Ovary (tissue), 9 donors: ENCODE data around the gene ANAPC10. TPM values are rescaled to one million over a fixed set of nuclear protein-coding genes. Genes with fewer than 3 reads are reported as not detected.

ENCODE experiments used
- DNase-seq, 5 donors: peaks; one replicate each; pipeline ENCODE4 v3.0.0-alpha.2; 2019 to 2020
- H3K27ac ChIP-seq, 2 donors: fragments of 200-600 bp; one replicate each; pipeline versions ENCODE4 v1.5.1 to v1.8.0; 2019 to 2022
- H3K27me3 ChIP-seq: fragments of 200-600 bp; one replicate; pipeline ENCODE4 v1.8.0; 2022
- H3K36me3 ChIP-seq: fragments of 200-600 bp; sonication (generic); one replicate; pipeline ENCODE4 v1.5.1; 2019
- H3K4me1 ChIP-seq: one replicate; pipeline ENCODE4 v1.8.1; 2013; ENCODE audit warnings: mild to moderate bottlenecking, moderate library complexity; ENCODE audit not compliant: insufficient read depth
- H3K4me3 ChIP-seq: fragments of 200-600 bp; sonication (generic); one replicate; pipeline ENCODE4 v1.5.1; 2017
- H3K9me3 ChIP-seq, 2 donors: fragments of 200-600 bp in 1 of 2; sonication (generic) in 1 of 2; one replicate each; pipeline versions ENCODE4 v1.5.1 to v1.8.1; 2013 to 2019; ENCODE audit warnings: mild to moderate bottlenecking in 1 of 2, moderate library complexity in 1 of 2
- CTCF ChIP-seq, 3 donors: fragments of 450-650 bp in 2 of 3; fragments of 200-600 bp in 1 of 3; IDR thresholded peaks; one replicate each; pipeline versions ENCODE4 v1.5.1 to v1.8.0; 2016 to 2022; ENCODE audit warnings: antibody characterized with exemption in 3 of 3, mild to moderate bottlenecking in 1 of 3
- EP300 ChIP-seq: sonication (generic); formaldehyde crosslinking; IDR thresholded peaks from one replicate; pipeline ENCODE4 v1.6.1; 2017; ENCODE audit warnings: antibody characterized with exemption
- POLR2A ChIP-seq: fragments of 450-650 bp; IDR thresholded peaks from one replicate; pipeline ENCODE4 v1.6.1; 2017; ENCODE audit warnings: antibody characterized with exemption, mild to moderate bottlenecking, moderate library complexity
- WGBS, 3 donors: extraction: QIAGEN DNeasy Blood & Tissue Kit in 1 of 3; methylation state at CpG; one replicate each; pipeline versions ENCODE4 v1.1.5 to v1.1.7; 2013 to 2017; 5-methylcytosine and 5-hydroxymethylcytosine counted together
- intact Hi-C, 4 donors: fragments of 100-400 bp; cut with DNase I; formaldehyde crosslinking; loops; one replicate each; pipeline versions ENCODE4 v1.11.0 to v1.15.1; 2022 to 2023
- polyA plus RNA-seq, 2 donors: library from polyadenylated mRNA; stranded (reverse); fragments of 200-250 nt in 1 of 2; fragments of 350-450 nt in 1 of 2; fragmentation: Illumina TruSeq in 1 of 2; extraction: RNeasy Lipid Tissue Mini Kit (QIAGEN cat#74804) in 1 of 2; gene quantifications; one replicate each; pipeline ENCODE4 v1.2.3, GENCODE V29; 2013 to 2014
- total RNA-seq, 7 donors: library from RNA; depleted of rRNA in 2 of 7; stranded (reverse); fragments of >200 nt in 2 of 7; fragmentation: NEBNext Ultra II Directional in 3 of 7; extraction: Animal tissue kit (Norgen Biotek cat#: 25700) in 3 of 7; gene quantifications; one replicate each; pipeline versions ENCODE4 v1.1.0 to v1.2.4, GENCODE V29; 2016 to 2023
- donor health status: DM: no; HTN: no; CAD: no; lungs with moderate emphysema.
- donor health status: DM: no; HTN: no; CAD: no.
- donor health status: Bipolar disorder and iron deficiency.
- donor health status: DM: yes; HTN: yes; CAD: no.
- donor health status: DM: no; HTN: no; CAD: no.
- donor health status: DM: yes; HTN: yes; CAD: no.

ANAPC10 gene
- total and polyA plus RNA-seq, 9 donors, result 13.3 to 27.8 (median 18.9) TPM

- Histone ChIP-seq H3K9me3 (no peaks in the 10 kb centered on the region), H3K27me3 (no peaks in the 10 kb centered on the region), H3K27ac (no peak overlapping the region), H3K4me3 (no peak overlapping the region), H3K4me1 (peaks cover 3% of the 10 kb centered on the region), H3K36me3 (no peaks in the 10 kb centered on the region)
- TF ChIP-seq EP300 (no peak), CTCF (IDR thresholded peaks at IDR 0.05) (no peak), POLR2A (no peak)
- WGBS, 3 donors, result 37 to 40% (median 37%) methylated on average over 2 of the region's 2 CpGs
- no peak for DNase-seq
- intact Hi-C loops, result no loop called here
Measured at GRCh38 chr4:145130788-145131399, 32.9 kb upstream of the ANAPC10 start.

GRCh38 chr4:145130130-145130529 lies 32.1 kb upstream of the ANAPC10 start:
- Histone ChIP-seq H3K4me3 (no peak overlapping the region), H3K9me3 (no peaks in the 10 kb centered on the region), H3K4me1 (peaks cover 3% of the 10 kb centered on the region), H3K27ac (no peak overlapping the region), H3K27me3 (no peaks in the 10 kb centered on the region), H3K36me3 (no peaks in the 10 kb centered on the region)
- intact Hi-C loops, result no loop called here
- no peak for TF ChIP-seq EP300
- no peak for DNase-seq

- no peak overlapping the region for H3K4me3 ChIP-seq
- DNase-seq, result no peak
- no peaks in the 10 kb centered on the region for H3K36me3 ChIP-seq
- 97 to 100% (median 99%) methylated on average over 2 of the region's 2 CpGs for WGBS, 3 donors
- H3K27me3 ChIP-seq, result peaks cover 2% of the 10 kb centered on the region
- H3K9me3 ChIP-seq, result no peaks in the 10 kb centered on the region
- no peak overlapping the region for H3K27ac ChIP-seq
- intact Hi-C loops, result no loop called here
- no peaks in the 10 kb centered on the region for H3K4me1 ChIP-seq
- TF ChIP-seq CTCF (IDR thresholded peaks at IDR 0.05) (no peak), POLR2A (no peak), EP300 (no peak)
Measured at GRCh38 chr4:145125396-145125795, 27.4 kb upstream of the ANAPC10 start.

GRCh38 chr4:145108128-145108527 lies 10.1 kb upstream of the ANAPC10 start:
- no peak for DNase-seq
- no peaks in the 10 kb centered on the region for H3K27me3 ChIP-seq
- no peaks in the 10 kb centered on the region for H3K4me1 ChIP-seq
- H3K36me3 ChIP-seq, result no peaks in the 10 kb centered on the region
- TF ChIP-seq CTCF (IDR thresholded peaks at IDR 0.05) (no peak), EP300 (no peak), POLR2A (no peak)
- H3K9me3 ChIP-seq, result no peaks in the 10 kb centered on the region
- no peak overlapping the region for H3K27ac ChIP-seq
- H3K4me3 ChIP-seq, result no peak overlapping the region
- intact Hi-C loops, result no loop called here

- no peaks in the 10 kb centered on the region for H3K36me3 ChIP-seq
- peaks cover 3% of the 10 kb centered on the region for H3K4me1 ChIP-seq
- intact Hi-C loops, result no loop called here
- no peak overlapping the region for H3K4me3 ChIP-seq
- no peaks in the 10 kb centered on the region for H3K9me3 ChIP-seq
- TF ChIP-seq CTCF (IDR thresholded peaks at IDR 0.05) (no peak), EP300 (no peak), POLR2A (no peak)
- no peak overlapping the region for H3K27ac ChIP-seq
- WGBS, 3 donors, result 46 to 53% (median 47%) methylated on average over 2 of the region's 2 CpGs
- no peaks in the 10 kb centered on the region for H3K27me3 ChIP-seq
- DNase-seq, result no peak
Measured at GRCh38 chr4:145107126-145107525, 9.1 kb upstream of the ANAPC10 start.
